HepG2 (cell line): Measurements from ENCODE around the gene ABHD3. TPM values are rescaled to one million over a fixed set of nuclear protein-coding genes. Genes with fewer than 3 reads are reported as not detected.
A peak's percentile ranks its signal among the peaks of the same experiment; 100 is the strongest.

Experiments used
- ATF3 ChIP-seq: sonication (generic); formaldehyde crosslinking; IDR thresholded peaks from 2 replicates; pipeline ENCODE4 v1.4.0; 2020; ENCODE audit warnings: missing genetic modification reagents
- ATF4 ChIP-seq, 2 experiments: fragments of 450-650 bp in 1 of 2; sonication (generic) in 1 of 2; formaldehyde crosslinking; IDR thresholded peaks; 2 replicates each; pipeline versions ENCODE4 v1.5.0 to v1.8.0; 2020 to 2022; ENCODE audit warnings: mild to moderate bottlenecking in 1 of 2, missing genetic modification reagents in 1 of 2
- BORCS8-MEF2B ChIP-seq: sonication (generic); formaldehyde crosslinking; IDR thresholded peaks from 2 replicates; pipeline ENCODE4 v1.8.0; 2022; ENCODE audit warnings: mild to moderate bottlenecking, missing genetic modification reagents
- EP300 ChIP-seq, 3 experiments: sonication (generic) in 1 of 3; formaldehyde crosslinking in 1 of 3; IDR thresholded peaks; 2 replicates each; pipeline versions ENCODE4 v1.5.1 to v1.6.1; 2011 to 2020; ENCODE audit warnings: low read depth in 2 of 3, low read length in 2 of 3, borderline replicate concordance in 1 of 3, improper control_type of control experiment in 1 of 3, mild to moderate bottlenecking in 1 of 3, missing genetic modification reagents in 1 of 3, moderate library complexity in 1 of 3
- FOSL2 ChIP-seq: sonication (generic); formaldehyde crosslinking; IDR thresholded peaks from 2 replicates; pipeline ENCODE4 v1.4.0; 2020; ENCODE audit warnings: missing genetic modification reagents
- FOXK1 ChIP-seq: sonication (generic); formaldehyde crosslinking; IDR thresholded peaks from 2 replicates; pipeline ENCODE4 v1.4.0; 2020; ENCODE audit warnings: low read depth, missing genetic modification reagents, borderline replicate concordance
- GMEB1 ChIP-seq: sonication (generic); formaldehyde crosslinking; IDR thresholded peaks from 2 replicates; pipeline ENCODE4 v1.5.1; 2020; ENCODE audit warnings: missing genetic modification reagents, mild to moderate bottlenecking, borderline replicate concordance
- HIVEP1 ChIP-seq: sonication (generic); formaldehyde crosslinking; IDR thresholded peaks from 2 replicates; pipeline ENCODE4 v1.4.0; 2020; ENCODE audit warnings: mild to moderate bottlenecking, missing genetic modification reagents
- HMG20A ChIP-seq: IDR thresholded peaks from 2 replicates; pipeline ENCODE4 v1.6.1; 2016; ENCODE audit warnings: borderline replicate concordance
- KAT7 ChIP-seq: IDR thresholded peaks from 2 replicates; pipeline ENCODE4 v1.6.1; 2018; ENCODE audit warnings: borderline replicate concordance, missing compliant biosample characterization
- KDM3A ChIP-seq: IDR thresholded peaks from 2 replicates; pipeline ENCODE4 v1.6.1; 2018; ENCODE audit warnings: low read depth, missing compliant biosample characterization
- KLF16 ChIP-seq, 2 experiments: sonication (generic) in 1 of 2; formaldehyde crosslinking in 1 of 2; IDR thresholded peaks; 2 replicates each; pipeline versions ENCODE4 v1.6.1 to v1.8.0; 2016 to 2023; ENCODE audit warnings: missing genetic modification reagents in 2 of 2, missing compliant biosample characterization in 1 of 2
- NCOA2 ChIP-seq: sonication (generic); formaldehyde crosslinking; IDR thresholded peaks from 2 replicates; pipeline ENCODE4 v1.8.0; 2022; ENCODE audit warnings: inconsistent platforms
- POGZ ChIP-seq: sonication (generic); formaldehyde crosslinking; IDR thresholded peaks from 2 replicates; pipeline ENCODE4 v1.4.0; 2020; ENCODE audit warnings: mild to moderate bottlenecking, missing genetic modification reagents
- RFX5 ChIP-seq: IDR thresholded peaks from 2 replicates; pipeline ENCODE4 v1.6.1; 2011; ENCODE audit warnings: low read depth, low read length, improper control_type of control experiment
- SIX1 ChIP-seq: sonication (generic); formaldehyde crosslinking; IDR thresholded peaks from 2 replicates; pipeline ENCODE4 v1.4.0; 2020; ENCODE audit warnings: missing genetic modification reagents, borderline replicate concordance
- TCF7 ChIP-seq: sonication (generic); IDR thresholded peaks from 2 replicates; pipeline ENCODE4 v1.6.1; 2016; ENCODE audit warnings: antibody characterized with exemption, low read depth
- ZNF367 ChIP-seq: sonication (generic); formaldehyde crosslinking; IDR thresholded peaks from 2 replicates; pipeline ENCODE4 v1.4.0; 2020; ENCODE audit warnings: missing genetic modification reagents, borderline replicate concordance
- polyA plus RNA-seq, 8 experiments: library from polyadenylated mRNA; depleted of rRNA in 3 of 8; stranded (reverse) in 7 of 8; unstranded in 1 of 8; fragments of >200 nt; fragmentation: Illumina TruSeq in 4 of 8; extraction: Trizol in 4 of 8; gene quantifications; 2 replicates each; pipeline versions ENCODE4 v1.2.1 to v1.2.3, GENCODE V29; 2011 to 2016; ENCODE audit warnings: low read depth in 4 of 8, missing spikeins in 1 of 8, mixed read lengths in 1 of 8; ENCODE audit not compliant: insufficient read depth in 1 of 8
- total RNA-seq, 5 experiments: library from RNA; depleted of rRNA; stranded (reverse); fragments of >200 nt; fragmentation: Illumina TruSeq; extraction: Trizol; gene quantifications; 2 replicates each; pipeline ENCODE4 v1.2.3, GENCODE V29; 2016; ENCODE audit warnings: low read depth in 1 of 5
- TF ChIP-seq, protein P1 (sequence below): sonication (generic); formaldehyde crosslinking; IDR thresholded peaks from 2 replicates; pipeline ENCODE4 v1.4.0; 2020; ENCODE audit warnings: missing genetic modification reagents
- TF ChIP-seq, protein P2 (sequence below): sonication (generic); formaldehyde crosslinking; IDR thresholded peaks from 2 replicates; pipeline ENCODE4 v1.5.1; 2020; ENCODE audit warnings: mild to moderate bottlenecking, missing genetic modification reagents, moderate library complexity

The ABHD3 gene
- total and polyA plus RNA-seq, 2 of the 13 experiments (the other 11 are each of a cell fraction or from before 2014, with no cell fraction given): 32.1 to 40.2 TPM

DNA sequence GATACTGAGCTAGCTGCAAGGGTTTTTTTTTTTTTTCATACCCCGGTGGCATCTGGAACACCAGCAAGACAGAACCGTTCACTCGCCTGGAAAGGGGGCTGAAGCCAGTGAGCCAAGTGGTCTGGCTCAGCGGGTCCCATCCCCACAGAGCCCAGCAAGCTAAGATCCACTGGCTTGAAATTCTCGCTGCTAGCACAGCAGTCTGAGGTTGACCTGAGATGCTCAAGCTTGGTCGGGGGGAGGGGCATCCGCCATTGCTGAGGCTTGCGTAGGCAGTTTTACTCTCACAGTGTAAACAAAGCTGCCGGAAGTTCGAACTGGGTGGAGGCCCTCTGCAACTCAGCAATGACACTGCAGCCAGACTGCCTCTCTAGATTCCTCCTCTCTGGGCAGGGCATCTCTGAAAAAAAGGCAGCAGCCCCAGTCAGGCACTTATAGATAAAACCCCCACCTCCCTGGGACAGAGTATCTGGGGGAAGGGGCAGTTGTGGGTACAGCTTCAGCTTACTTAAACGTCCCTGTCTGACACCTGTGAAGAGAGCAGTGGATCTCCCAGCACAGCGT, 31.0 kb upstream of the ABHD3 start (continued):
- TF ChIP-seq BORCS8-MEF2B (CRISPR knock-in tag) (0 out of 2 replicates have a peak, but pooled peaks have one; percentile 36), EP300 (IDR thresholded peaks at IDR 0.05; ENCODE audit: low read depth in 2 of 2, low read length in 2 of 2) (no peak), EP300 (CRISPR knock-in tag; IDR thresholded peaks at IDR 0.05; ENCODE audit: borderline replicate concordance) (0 out of 2 replicates have a peak, but pooled peaks have one; percentile 33), TCF7 (no peak), KAT7 (CRISPR knock-in tag) (no peak), FOSL2 (peak; percentile 41; the same call in 1 of the 2 replicates), RFX5 (no peak), POGZ (CRISPR knock-in tag) (peak; percentile 73), ATF4 (CRISPR knock-in tag; IDR thresholded peaks at IDR 0.05) (peak in 1 of 2 experiments; percentile 68; a peak in 2 of 4 replicates), KDM3A (CRISPR knock-in tag) (0 out of 2 replicates have a peak, but pooled peaks have one; percentile 37), ZNF367 (CRISPR knock-in tag) (no peak), HIVEP1 (0 out of 2 replicates have a peak, but pooled peaks have one; percentile 11), KLF16 (CRISPR knock-in tag; IDR thresholded peaks at IDR 0.05) (peak in 1 of 2 experiments; percentile 40; a peak in 1 of 4 replicates), HMG20A (CRISPR knock-in tag) (no peak), ATF3 (CRISPR knock-in tag) (0 out of 2 replicates have a peak, but pooled peaks have one; percentile 31), FOXK1 (CRISPR knock-in tag) (peak; percentile 86), NCOA2 (0 out of 2 replicates have a peak, but pooled peaks have one; percentile 23), GMEB1 (CRISPR knock-in tag) (no peak), SIX1 (CRISPR knock-in tag) (0 out of 2 replicates have a peak, but pooled peaks have one; percentile 15)
- TF ChIP-seq, protein P1, sequence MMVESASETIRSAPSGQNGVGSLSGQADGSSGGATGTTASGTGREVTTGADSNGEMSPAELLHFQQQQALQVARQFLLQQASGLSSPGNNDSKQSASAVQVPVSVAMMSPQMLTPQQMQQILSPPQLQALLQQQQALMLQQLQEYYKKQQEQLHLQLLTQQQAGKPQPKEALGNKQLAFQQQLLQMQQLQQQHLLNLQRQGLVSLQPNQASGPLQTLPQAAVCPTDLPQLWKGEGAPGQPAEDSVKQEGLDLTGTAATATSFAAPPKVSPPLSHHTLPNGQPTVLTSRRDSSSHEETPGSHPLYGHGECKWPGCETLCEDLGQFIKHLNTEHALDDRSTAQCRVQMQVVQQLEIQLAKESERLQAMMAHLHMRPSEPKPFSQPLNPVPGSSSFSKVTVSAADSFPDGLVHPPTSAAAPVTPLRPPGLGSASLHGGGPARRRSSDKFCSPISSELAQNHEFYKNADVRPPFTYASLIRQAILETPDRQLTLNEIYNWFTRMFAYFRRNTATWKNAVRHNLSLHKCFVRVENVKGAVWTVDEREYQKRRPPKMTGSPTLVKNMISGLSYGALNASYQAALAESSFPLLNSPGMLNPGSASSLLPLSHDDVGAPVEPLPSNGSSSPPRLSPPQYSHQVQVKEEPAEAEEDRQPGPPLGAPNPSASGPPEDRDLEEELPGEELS (CRISPR knock-in tag): peak; percentile 44; the same call in 1 of the 2 replicates
- TF ChIP-seq, protein P2, sequence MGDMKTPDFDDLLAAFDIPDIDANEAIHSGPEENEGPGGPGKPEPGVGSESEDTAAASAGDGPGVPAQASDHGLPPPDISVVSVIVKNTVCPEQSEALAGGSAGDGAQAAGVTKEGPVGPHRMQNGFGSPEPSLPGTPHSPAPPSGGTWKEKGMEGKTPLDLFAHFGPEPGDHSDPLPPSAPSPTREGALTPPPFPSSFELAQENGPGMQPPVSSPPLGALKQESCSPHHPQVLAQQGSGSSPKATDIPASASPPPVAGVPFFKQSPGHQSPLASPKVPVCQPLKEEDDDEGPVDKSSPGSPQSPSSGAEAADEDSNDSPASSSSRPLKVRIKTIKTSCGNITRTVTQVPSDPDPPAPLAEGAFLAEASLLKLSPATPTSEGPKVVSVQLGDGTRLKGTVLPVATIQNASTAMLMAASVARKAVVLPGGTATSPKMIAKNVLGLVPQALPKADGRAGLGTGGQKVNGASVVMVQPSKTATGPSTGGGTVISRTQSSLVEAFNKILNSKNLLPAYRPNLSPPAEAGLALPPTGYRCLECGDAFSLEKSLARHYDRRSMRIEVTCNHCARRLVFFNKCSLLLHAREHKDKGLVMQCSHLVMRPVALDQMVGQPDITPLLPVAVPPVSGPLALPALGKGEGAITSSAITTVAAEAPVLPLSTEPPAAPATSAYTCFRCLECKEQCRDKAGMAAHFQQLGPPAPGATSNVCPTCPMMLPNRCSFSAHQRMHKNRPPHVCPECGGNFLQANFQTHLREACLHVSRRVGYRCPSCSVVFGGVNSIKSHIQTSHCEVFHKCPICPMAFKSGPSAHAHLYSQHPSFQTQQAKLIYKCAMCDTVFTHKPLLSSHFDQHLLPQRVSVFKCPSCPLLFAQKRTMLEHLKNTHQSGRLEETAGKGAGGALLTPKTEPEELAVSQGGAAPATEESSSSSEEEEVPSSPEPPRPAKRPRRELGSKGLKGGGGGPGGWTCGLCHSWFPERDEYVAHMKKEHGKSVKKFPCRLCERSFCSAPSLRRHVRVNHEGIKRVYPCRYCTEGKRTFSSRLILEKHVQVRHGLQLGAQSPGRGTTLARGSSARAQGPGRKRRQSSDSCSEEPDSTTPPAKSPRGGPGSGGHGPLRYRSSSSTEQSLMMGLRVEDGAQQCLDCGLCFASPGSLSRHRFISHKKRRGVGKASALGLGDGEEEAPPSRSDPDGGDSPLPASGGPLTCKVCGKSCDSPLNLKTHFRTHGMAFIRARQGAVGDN (CRISPR knock-in tag): peak; percentile 76
